HG02981 (cell line): Measurements from ENCODE around the gene GAPVD1.
"Not testable (repeated sequence)": the region's sequence is repeated elsewhere in the genome, so short reads cannot be mapped to it uniquely, and the experiment has no call there.

Experiments
- ATAC-seq: cut with Tn5 transposase; IDR thresholded peaks from one replicate; pipeline ENCODE4 v1.9.1; 2021; ENCODE audit warnings: mild to moderate bottlenecking, moderate library complexity; ENCODE audit not compliant: unreplicated experiment

Gene GAPVD1

DNA sequence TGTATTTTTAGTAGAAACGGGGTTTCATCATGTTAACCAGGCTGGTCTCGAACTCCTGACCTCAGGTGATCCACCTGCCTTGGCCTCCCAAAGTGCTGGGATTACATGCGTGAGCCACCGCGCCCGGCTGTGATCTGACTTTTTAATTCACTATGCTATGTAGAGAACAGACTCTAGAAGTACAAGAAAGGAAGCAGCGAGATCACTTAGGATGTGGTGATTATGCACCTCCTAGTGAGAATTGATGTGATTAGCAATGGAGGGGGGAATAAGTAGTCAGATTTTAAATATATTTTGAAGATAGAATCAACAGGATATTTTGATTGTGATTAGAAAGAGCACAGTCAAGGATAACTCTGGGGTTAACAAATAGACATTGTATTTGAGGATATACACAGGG is 36.3 kb downstream of the GAPVD1 start:
- no peak for ATAC-seq

DNA sequence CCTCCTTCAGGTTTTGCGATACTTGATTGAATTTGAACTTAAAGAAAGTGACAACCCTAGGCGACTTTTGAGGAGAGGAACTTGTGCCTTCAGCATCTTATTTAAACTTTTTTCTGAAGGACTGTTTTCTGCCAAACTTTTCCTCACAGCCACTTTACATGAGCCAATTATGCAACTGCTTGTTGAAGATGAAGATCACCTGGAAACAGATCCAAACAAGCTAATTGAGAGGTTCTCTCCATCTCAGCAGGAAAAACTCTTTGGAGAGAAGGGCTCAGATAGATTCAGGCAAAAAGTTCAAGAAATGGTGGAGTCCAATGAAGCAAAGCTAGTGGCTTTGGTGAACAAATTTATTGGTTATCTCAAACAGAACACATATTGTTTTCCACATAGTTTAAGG is 40.6 kb downstream of the GAPVD1 start:
- ATAC-seq = no peak

DNA sequence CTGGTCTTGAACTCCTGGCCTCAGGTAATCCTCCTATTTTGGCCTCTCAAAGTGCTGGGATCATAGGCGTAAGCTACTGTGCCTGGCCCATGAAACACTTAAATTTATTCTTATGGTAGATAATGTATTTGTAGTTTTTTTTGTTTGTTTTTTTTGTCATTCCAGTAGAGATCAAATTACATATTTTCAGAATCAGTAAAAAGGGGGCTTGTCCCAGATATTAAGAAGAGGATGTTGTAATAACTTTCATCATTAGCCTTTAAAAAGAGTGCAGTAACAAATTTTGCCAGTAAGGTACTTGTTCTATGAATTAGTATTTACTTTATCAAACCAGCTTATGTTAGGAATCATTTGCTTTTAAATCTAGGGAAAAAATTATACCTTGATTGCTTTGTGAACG is 42.6 kb downstream of the GAPVD1 start:
- no peak for ATAC-seq

DNA sequence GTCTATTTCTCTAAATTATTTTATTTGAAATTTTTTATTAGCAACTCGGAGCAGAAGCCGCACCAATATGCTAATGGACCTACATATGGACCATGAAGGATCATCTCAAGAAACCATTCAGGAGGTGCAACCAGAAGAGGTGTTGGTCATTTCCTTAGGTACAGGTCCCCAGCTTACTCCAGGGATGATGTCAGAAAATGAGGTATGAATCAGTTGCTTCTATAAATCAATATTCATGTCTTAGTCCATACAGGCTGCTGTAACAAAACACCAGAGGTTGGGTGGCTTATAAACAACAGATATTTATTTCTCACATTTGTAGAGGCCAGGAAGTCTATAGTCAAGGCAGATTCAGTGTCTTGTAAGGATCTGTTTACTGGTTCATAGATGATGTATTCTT is 50.8 kb downstream of the GAPVD1 start:
- no peak for ATAC-seq

DNA sequence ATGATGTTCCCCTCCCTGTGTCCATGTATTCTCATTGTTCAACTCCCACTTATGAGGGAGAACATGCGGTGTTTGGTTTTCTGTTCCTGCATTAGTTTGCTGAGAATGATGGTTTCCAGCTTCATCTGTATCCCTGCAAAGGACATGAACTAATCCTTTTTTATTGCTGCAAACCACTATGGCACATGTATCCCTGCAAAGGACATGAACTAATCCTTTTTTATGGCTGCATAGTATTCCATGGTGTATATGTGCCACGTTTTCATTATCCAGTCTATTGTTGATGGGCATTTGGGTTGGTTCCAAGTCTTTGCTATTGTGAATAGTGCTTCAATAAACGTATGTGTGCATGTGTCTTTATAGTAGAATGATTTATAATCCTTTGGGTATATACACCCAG is 54.7 kb downstream of the GAPVD1 start:
- not testable (repeated sequence) for ATAC-seq

DNA sequence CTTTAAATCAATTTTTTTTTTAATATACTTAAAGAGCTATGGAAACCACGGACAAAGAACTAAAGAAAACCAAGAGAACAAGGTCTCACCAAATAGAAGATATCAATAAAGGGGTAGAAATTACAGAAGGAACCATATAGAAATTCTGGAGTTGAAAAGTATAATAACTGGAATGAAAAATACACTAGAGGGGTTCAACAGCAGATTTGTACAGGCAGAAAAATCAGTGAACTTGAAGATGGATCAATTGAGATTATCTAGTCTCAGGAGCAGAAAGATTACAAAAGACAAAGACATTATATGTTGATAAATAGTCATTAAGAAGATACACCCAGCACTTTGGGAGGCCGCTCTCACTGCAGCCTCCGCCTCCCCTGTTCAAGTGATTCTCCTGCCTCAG is 56.1 kb downstream of the GAPVD1 start:
- ATAC-seq = no peak

DNA sequence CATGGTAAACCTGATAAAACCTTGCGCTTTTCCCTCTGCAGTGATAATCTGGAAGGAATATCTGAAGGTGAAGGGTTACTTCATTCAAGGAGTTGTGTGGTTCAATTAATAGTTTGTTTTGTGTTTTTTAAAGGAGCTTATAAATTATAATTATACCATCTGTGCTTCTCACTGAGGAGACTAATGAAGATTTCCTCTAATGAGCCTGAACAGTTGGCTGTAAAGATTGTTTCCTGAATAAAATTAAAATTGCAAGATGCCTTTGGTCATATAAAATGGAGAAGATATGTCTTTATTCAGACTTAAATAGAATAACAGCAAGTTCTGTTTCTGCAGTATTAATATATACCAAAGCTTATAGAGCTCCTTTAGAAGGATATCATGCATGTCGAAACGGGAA is 59.9 kb downstream of the GAPVD1 start:
- ATAC-seq = no peak

DNA sequence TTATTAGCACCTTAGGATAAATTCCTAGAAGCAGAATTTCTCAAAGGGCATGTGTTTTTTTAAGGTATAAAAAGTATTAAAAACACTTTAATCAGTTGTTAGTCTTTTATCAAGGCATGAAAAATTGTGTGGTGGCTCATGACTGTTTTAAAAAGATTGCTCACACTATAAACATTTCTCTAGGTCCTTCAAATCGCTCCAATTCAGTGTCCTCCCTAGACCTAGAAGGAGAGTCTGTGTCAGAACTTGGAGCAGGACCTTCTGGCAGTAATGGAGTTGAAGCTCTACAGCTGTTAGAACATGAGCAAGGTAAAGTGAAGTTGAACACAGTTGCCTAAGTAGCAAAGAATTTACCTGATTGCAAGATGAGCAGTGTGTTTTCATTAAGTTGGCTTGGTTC is 62.0 kb downstream of the GAPVD1 start:
- no peak for ATAC-seq

DNA sequence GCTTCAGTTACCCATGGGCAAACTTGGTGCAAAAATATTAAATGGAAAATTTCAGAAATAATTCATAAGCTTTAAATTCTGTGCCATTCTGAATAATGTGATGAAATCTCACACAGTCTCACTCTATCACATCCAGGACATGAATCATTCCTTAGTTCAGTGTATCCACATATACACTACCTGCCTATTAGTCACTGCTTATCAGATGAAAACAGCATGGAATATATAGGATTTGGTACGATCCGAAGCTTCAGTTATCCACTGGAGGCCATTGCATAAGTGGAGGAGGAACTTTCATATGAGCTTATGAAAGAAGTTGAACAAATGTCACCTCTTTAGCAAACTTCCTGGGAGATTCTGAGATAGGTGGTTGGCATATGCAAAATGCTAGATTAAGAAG is 64.2 kb downstream of the GAPVD1 start:
- ATAC-seq = no peak

DNA sequence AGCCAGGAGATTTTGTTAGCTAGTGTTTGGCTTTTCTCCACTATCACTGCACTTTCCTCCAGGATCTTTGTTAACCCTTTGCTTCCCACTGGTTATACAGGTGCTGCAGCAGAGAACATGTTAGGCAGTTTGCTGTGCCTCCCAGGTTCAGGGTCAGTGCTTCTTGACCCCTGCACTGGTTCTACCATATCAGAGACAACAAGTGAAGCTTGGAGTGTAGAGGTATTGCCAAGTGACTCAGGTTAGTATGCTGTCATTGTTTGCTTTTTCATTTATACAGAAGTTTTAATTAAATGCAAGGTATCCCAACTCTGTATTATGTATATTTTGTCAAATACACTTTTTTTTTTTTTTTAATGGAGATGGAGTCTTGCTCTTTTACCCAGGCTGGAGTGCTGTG is 68.4 kb downstream of the GAPVD1 start:
- ATAC-seq = no peak

DNA sequence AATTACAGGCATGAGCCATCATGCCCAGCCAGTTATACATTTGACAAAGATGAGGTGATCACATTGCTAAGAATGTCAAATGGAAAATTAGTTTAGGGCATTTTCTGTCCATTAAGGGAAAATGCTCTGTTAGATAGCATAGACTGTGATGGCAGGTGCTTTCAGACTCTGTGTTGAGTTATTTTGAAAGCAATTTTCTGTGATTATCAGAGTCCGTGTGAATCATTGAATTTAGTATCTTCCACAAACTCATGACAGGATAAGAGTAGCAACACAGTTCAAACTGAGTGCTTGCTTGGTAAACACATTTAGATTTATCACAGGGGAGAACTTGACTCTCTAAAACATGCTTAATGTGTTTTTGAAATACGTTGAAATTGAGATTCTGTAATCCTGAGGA is 69.0 kb downstream of the GAPVD1 start:
- ATAC-seq = no peak

DNA sequence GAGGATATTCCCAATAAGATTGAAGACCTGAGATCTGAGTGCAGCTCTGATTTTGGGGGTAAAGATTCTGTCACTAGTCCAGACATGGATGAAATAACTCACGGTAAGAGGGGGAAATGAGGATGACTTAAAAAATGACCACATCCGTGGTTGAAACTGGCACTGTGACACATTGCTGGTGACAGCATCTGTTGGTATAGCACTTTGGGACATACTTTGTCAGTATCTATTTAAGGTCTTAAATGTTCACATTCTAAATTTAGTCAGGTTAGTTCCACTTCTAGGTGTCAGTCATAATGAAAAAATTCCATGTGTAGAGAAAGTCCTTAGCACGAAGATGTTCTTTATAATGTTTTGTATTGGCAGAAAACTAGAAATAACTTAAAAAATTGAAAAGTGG is 70.9 kb downstream of the GAPVD1 start:
- ATAC-seq = peak; percentile 80

DNA sequence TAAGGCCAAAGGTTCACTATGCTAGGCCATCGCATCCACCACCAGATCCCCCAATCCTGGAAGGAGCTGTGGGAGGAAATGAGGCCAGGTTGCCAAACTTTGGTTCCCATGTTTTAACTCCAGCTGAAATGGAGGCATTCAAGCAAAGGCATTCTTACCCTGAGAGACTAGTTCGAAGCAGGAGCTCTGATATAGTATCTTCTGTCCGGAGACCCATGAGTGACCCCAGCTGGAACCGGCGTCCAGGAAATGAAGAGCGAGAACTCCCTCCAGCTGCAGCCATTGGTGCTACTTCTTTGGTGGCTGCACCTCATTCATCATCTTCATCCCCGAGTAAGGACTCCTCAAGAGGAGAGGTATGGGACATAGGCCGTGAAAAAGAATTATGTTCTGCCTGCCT is 75.6 kb downstream of the GAPVD1 start:
- ATAC-seq = no peak

DNA sequence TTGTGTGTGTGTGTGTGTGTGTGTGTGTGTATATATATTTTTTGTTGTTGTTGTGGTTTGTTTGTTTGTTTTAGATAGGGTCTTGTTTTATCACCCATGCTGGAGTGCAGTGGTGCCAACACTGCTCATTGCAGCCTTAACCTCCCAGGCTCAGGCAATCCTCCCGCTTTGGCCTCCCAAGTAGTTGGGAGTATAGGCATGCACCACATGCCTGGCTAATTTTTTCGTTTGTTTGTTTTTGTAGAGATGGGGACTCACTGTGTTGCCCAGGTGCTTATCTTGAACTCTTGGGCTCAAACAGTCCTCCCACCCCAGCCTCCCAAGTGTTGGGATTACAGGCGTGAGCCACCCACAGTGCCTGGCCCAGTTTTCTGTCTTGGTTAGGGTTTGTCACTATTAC is 77.3 kb downstream of the GAPVD1 start:
- ATAC-seq = no peak

DNA sequence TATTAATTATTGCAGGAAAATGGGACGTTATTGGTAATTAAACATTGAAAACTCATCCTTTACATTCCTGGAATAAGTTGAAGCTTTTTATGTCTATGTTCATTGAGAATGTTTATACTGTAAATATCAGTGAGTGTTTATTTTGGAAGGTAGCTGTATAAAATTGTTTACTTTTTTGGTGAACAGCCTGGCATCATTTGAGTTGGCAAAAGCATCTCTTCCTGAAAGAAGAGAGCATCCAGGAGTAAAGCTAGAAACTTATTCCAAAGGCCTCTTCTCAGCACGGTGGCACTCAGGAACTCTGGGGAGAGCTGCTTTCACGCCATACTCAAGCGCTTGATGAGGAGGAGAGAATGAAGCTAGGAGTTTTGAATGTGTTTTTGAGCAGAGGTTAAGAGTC is 79.9 kb downstream of the GAPVD1 start:
- ATAC-seq = no peak

DNA sequence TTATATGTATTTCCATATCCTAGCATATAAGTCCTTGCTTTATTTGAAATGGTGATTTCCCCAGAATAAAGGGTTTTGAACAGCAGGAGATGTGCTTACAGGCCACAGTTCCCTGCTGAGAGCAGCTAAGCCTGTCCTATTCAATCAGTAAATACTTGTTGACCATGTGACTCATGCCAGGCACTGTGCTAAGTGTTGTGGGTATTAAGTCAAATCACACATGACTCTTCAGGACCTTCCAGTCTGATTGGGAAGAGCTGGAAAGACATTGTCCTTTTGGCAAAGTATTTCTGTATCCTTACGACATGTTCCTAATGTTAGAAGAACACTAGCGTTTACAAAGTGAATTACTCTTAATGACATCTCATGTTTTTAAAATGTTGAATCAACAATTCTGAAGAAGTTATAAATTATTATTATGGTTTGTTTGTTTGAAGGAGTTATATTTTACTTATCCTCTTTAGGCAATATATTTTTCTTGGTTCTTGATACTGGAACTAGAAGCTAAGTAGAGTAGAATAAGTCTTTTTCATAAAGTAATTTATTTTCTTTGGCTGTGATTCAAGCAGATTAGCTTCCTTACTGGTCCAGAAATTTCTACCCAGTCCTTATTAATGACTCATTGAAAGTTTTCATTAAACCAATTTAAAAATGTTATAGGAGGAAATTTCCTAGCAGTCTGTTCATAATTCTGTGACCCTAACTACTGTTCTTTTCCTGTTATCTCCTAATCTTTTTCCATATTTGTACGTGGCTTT is 82.1 kb downstream of the GAPVD1 start:
- ATAC-seq = no peak

DNA sequence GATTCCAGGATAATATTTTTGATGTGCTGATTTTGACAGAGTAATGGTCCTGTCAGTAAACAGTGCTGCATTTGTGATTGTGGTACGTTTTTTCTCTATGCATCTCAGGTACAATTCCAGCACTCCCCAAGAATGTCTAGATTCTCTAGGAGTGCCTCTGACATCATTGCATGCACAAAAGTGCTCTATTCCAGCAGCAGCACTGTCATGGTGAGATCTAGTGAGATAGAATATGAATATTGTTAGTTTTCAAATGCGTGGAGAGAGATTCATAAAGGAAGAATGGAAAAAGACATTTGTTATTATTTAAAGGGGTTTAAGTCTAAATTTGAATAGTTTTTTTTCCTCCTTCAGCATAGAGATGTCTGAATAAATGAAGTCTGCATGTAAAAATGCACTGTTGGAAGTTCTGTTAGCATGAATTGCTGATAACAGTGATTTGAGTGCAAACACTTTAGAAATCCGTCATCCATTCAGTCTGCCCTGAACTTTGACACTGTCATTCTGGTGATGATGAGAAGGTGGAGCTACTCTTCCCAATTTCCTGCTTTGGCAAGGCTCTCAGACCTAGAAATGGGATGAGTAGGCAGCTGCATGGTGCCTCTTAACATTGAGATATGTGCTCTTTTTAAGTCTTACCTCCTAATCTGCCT is 84.6 kb downstream of the GAPVD1 start:
- no peak for ATAC-seq

DNA sequence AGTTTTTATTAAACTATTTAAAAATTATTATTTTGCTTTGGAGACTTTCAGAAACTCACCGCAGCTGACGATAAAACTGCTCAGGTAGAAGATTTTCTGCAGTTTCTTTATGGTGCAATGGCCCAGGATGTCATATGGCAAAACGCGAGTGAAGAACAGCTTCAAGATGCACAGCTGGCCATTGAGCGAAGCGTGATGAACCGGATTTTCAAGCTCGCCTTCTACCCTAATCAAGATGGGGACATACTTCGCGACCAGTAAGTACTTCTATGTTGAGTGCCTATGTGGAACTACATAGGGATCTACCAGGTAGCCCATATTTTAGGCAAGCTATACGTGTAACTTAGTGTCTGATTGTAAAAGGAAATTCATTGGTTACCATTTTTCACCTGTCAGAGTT is 94.0 kb downstream of the GAPVD1 start:
- no peak for ATAC-seq

DNA sequence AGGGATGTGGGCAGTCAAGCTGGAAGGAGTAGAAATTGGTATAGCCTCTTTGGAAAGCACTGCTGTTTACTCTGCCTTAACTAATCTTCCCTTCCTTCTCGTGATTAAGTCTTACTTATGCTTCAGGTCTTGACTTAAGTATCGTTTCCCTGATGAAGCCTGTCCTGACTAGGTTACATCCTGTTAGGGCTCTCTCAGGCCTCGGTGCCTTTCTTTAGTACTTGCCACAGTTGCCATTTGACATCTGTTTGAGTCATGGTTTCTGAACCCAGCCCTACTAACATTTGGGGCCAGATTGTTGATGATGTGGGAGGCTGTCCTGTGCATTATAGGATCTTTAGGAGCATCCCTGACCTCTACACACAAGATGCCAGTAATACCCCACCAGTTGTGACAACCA is 94.4 kb downstream of the GAPVD1 start:
- ATAC-seq = no peak

DNA sequence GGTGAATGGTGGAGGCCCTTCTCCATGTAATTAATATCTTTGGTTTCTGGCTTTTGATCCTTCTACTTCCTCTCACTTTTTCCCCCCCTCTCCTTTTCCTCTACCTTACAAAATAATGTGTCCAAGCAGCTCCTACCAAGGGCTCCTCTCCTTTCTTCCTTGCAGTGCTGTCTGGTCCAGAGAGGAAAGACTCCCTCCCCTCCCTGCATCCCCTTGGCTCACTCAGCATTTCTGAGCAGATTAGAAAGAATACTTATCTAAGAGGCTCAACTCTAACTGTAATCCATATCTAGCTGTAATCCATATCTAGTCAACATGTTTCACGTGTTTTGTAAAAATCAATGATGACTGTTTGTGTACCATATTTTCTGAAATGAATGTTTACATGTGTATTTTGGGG is 97.4 kb downstream of the GAPVD1 start:
- ATAC-seq = no peak

DNA sequence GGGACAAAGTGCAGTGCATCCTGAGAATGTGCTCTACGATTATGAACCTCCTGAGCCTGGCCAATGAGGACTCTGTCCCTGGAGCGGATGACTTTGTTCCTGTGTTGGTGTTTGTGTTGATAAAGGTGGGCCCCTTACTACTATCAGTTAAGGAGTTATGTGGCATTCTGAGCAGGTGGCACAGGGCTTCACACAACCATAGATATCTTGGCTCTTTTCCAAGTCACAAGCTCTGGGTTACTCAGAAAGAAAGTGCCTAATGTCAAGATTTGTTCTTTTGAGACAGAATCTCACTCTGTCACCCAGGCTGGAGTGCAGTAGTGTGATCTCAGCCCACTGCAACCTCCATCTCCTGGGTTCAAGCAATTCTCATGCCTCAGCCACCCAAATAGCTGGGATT is 99.0 kb downstream of the GAPVD1 start:
- no peak for ATAC-seq

DNA sequence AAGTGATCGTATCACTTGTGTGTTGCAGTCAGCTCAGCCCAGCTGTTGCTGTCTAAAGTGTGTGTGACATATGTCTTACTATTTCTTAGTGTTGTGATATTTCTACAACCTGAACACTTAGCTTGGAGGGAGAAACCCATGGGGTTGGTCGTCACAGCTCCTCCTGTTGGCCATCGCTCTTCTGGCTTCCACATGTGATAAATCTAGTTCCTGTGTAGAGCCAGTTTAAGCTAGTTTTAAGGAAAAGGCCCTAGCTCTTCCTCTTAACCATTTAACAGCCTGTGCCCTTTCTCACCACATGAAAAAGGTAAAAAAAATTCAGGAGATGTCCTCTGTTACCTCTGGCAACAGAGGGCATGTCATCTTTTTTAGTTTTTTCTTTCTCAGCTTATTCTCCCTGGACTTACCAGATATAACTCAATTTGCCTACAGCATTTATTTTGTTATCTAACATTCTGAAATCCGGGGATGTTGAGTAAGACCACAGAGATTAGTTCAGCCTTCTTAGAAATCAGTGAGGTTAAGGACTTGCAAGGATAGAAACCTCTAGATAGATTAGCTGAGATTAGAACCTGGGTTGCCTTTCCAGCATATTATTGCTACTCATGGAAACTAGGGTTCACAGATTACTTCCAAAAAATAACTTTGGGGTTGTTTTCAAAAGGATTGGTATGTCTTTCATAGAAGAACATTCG is 100.4 kb downstream of the GAPVD1 start:
- no peak for ATAC-seq
